NOMO-1 (cell line): Measurements from ENCODE around the gene KLF2.
A peak's percentile ranks its signal among the peaks of the same experiment; 100 is the strongest.

Experiments used
- DNase-seq, 2 experiments: peaks; one replicate each; lab custom pipeline; 2025; ENCODE audit not compliant: unreplicated experiment in 2 of 2; lab: John Stamatoyannopoulos, UW

The KLF2 gene

DNA sequence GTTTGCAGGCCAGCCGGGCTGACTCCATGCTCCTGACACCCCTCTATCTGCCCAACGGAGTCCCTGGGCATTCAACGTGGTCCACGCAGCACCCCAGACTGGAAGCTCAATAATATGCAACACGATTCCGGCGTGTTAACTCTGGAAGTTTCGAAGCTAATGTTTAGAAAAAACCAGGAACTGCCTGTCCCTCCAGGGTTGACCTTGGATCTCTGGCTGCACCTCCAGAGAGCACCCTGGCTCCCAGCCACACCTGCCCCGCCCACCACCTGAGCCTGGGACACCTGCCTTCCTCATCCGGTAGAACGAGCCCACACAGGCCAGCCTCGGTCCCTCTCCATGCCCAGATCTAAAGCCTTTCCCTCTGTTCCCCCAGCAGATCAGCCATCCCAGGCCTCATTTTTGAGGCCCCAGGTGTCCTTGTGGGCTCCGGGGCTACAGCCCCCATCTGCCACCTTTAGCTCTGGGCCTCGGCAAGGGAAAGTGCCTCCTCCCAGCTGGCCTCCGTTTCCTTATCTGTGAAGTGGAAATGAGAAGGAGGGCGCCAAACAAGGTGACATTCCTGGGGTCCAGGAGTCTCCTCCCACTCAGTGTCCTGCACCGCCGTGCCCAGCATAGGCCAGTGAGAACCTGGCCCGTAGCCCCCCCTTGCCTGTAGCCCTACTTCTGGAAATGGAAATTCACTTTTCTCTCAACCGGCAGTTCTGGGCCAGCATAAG, 38.7 kb downstream of the KLF2 start:
- no peak for DNase-seq

DNA sequence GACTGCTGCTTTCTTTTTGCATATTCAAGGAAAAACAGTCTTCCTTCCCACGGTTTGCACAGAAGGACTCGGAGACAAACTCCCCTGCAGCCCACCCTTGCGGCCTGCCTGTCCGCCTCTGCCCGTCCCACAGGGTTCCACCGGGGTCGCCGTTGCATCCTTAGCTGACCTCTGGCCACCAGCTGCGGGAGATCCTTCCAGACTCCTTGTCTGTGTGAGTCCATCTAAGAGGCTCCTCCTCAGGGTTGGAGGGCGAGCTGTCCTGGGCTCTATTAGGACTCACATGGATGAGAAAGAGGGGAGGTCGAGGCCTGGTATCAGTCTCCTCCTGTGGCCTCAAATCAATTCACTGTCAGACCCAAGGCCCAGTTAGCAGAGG, 39.2 kb downstream of the KLF2 start:
- DNase-seq = no peak

DNA sequence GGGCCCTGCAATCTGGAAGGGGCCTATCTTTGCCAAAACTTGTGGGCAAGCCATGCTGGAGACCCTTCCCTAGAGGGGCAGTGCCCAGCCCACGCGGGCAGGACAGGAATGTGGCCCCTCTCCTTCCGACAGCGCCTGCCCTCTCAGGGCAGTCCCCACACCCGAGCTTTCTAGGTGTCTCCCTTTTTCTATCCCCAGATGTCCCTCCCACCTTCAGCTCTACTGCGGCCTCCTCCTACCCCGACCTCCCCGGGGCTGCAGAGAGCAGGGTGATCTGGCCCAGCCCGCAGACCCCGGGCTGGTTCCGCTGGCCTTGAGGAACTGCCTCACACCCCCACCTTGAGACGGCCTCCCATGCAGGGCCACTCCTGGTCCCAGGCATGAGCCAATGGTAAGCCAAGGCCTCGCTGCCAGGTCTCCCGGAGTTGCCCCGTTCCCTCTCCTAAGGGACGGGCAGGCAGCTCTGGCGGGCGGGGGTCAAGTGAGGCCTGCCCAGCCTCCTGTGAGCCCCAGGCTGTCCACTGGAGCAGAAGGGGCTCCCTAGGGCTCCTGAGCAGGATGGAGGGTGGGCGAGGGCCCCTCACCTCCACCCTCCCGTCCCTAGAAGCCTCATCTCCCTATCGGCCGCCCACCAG, 39.7 kb downstream of the KLF2 start:
- DNase-seq = no peak

GRCh38 chr19:16365300-16365996, 40.8 kb downstream of the KLF2 start:
- DNase-seq = no peak

- no peak for DNase-seq
Measured at GRCh38 chr19:16366056-16366432, 41.4 kb downstream of the KLF2 start.

DNA sequence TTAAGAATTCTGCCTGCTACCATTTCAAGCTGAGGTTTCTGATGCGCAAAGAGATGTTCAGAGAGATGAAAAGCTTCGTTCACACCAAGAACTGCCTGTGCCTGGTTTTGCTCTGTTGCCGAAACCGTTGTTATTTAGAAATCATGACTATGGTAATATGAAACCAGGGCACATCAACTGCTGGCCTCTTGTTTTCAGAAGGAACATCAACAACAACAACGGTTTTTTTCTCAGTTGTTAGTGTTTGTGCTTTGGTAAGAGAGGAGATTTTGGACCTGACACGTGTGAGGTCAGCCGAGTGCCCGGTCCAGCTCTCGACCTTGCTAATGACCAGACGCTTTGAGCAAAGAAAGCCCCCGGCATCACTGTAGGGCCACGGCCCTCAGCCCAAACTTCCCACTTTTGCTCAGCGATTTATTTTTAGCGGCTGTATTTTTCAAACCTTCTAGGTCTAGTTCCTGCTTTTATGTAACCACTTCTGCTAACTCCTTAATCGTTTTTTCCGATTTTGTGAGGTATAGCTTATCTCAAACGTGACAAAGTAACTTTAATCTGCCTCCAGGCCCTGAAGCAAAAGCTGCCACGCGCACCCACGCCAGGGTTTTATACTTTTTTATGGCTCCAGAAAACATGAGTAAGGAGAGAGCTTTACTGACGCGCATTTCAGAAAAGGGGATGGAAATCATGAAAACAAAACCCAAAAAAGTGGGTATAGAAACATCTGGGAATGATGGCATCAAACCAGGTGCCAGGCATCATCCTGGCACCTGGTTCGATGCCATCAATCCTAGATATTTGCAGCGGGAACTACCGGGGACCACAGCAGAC, 42.0 kb downstream of the KLF2 start:
- DNase-seq = peak; percentile 92 to 98

- peak; percentile 89 to 95 for DNase-seq
Measured at GRCh38 chr19:16367261-16367683, 42.6 kb downstream of the KLF2 start.

DNA sequence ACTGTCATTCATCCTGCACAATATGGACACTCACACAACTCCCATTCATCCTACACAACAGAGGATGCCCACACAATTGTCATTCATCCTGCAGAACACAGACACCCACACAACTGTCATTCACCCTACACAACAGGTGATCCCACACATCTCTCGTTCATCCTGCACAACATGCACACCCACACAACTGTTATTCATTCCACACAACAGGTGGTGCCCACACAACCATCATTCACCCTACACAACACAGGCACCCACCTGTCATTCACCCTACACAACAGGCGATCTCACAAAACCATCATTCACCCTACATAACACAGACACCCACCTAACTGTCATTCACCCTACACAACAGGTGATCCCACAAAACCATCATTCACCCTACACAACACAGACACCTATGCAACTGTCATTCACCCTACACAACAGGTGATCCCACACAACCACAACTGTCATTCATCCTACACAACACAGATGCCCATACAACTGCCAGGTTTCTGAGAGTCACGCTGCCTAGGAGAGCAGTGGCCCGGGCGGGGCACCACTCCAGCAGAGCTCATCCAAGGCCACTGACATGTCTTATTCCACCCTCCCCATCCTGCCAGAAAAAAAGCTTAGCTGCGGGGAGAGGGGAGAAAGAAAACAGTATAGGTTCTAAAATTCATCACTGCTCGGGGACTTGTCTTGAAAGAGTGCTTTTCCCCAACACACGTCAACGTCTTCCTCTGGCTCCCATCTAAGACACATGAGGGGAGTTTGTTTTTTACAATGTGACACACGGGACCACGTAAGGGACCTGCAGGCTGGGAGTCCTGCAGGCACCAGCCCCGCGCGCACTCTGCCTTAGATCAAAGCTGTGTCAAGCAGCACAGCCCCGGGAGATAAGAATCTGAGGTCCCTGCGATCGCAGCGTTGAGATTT, 44.0 kb downstream of the KLF2 start:
- no peak for DNase-seq

- no peak for DNase-seq
Measured at GRCh38 chr19:16369306-16369663, 44.7 kb downstream of the KLF2 start.

DNA sequence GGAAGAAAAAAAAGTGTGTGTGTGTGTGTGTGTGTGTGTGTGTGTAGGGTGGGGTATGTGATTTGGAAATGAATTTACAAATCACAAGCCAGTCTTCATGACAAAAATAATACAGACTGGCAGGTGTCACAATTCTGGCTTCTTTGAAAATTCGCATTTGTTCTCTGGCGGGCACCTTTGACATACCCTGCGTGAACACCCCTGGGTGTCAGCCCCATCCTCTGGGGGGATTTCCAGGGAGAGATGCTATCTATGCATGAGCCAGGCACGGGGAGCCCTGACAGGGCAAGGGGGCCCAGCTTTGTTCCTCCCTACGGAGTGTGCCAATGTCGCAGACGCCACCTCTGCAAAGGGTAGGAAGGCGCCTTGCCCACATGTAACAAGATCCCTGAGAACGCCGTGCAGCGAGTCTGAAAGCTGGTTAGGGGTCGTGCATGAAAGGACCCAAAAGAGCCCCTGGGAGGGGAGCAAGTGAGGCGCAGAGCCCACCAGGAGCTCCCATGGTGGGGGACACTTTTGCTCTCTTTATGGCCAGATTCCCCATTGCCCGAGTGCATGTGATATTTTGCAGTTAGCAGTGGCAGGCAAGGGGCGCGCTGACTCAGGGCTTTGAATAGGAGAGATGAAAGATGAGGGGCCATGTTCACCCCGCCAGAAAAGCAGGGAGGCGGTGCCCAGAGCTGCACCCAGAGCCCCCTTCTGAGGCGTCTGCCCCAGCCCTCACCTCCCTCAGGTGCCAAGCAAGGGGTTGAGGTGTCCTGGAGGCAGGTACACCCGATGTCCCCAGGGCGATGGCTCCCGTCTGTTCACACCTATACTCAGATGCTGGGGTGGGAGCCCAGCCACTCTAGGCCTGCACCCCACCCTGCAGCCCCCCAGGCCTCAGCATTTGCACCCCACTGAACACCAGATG, 45.3 kb downstream of the KLF2 start:
- no peak for DNase-seq

DNA sequence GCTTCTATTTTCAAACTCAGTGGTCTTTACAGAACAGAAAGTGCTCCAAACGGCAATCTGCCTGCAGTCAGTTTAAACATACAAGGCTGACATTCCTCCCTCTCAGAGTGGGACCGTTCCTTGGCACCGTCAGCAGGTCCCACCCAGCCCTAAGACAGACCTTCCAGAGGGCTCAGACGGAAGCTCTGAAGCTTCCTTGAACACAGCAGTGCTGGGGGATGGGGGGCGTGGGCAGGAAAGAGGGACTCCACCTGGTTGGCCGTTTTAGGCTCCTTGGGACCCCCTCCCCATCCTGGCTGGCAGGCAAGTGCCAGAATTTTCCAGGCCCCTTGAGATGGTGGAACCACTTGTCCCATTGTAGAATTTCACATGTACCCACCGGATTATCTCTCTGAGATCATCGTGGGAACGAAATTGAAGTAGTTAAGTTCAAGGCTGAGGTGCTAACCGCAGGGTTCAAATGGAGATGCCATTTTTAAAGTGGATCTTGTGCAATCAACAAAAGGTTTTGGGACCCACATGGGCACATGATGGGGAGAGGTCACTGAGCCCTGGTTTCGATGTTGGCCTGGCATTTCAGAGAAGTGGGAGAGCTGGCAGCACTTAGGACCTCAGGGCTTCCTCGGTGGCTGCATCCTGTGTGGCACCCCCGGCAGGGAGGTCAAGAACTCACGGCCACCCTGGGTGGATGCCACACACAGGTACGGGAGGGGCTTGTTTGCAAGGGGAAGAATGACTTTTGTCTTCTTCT, 46.2 kb downstream of the KLF2 start:
- peak in 1 of 2 experiments; percentile 38 for DNase-seq

- DNase-seq = peak; percentile 88 to 90
Measured at GRCh38 chr19:16371540-16371986, 46.9 kb downstream of the KLF2 start.

DNA sequence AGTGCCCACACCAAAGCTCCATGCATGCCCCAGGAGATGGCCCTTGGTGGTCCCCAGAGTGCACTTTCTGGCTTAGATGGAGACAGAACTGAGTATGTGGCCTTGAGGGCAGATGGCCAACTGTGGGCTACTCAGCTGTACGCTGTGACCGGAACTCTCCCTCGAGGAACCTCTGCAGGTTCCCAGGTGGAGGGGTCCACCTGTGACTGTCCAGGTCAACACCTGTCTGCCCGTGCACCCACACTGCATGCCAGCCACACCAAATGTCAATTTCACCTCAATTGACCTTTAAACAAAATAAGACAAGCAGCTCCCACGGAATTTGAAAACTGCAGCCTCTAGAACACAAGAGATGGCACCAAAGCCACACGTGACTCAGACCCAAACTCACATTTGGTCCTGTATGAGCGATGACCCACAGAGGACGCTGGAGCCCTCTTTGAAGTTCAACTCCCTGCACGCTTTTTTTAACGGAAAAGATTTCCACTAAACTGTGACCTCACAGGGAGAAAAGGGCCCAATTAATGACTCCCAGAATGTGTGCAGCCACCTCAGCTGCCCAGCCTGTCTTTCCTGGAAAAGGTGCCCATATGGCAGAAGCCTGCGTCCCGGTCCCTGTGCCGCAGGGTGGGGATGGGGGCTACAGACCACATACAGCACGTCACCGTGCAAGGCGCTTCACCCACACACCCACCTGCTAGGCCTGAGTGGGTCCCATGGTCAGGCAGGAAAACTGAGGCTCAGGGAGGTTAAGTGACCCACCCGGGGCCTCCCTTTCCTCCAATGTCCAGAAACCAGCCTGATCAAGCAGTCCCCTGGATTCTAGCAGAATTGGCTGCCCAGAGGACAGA, 47.7 kb downstream of the KLF2 start:
- DNase-seq = no peak

GRCh38 chr19:16373079-16373478, 48.5 kb downstream of the KLF2 start:
- DNase-seq = no peak

DNA sequence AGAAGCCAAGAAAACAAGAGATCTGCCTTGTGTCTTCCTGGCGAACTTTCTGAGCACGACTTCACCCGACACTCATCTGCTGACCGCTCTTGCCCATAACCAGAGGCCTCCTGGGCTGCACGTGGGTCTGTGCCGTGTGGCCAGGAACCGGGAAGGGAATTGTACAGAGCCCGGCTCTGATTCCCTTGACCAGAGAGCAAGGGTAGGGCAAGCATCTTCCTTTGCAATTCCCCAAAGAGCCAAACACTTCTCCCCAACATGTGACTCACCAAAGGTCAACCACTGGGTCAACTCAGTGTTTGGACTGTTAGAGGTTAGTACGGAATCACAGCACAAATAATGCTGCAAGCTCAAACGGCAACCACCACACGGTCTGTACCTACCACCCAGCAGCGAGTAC, 48.9 kb downstream of the KLF2 start:
- no peak for DNase-seq

DNA sequence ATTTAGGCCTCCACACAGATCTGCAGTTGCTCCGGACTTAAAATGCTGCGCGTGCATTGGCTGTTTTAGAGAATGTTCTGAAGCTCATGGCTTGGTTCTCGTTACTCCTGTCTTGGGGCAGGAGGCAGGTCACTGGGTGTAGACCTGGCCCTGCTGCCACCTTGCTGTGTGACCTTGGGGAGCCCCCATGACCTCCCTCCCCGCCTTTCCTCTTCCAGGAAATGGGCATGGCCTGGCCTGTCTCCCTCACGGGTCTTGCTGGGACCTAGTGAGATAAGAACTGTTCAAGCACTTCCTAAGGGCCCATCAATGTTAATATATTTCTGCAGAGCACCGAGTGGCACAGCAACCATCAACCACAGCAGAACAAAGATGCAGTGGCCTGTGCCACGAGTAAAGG, 49.4 kb downstream of the KLF2 start:
- DNase-seq = no peak

- DNase-seq = no peak
Measured at GRCh38 chr19:16374436-16374835, 49.8 kb downstream of the KLF2 start.
